HG02763 (cell line): Measurements from ENCODE around the gene RETREG1.
A peak's percentile ranks its signal among the peaks of the same experiment; 100 is the strongest.
"Not testable (repeated sequence)": the region's sequence is repeated elsewhere in the genome, so short reads cannot be mapped to it uniquely, and the experiment has no call there.

Source experiments
- ATAC-seq: cut with Tn5 transposase; IDR thresholded peaks from one replicate; pipeline ENCODE4 v1.9.1; 2021; ENCODE audit warnings: mild to moderate bottlenecking, moderate library complexity; ENCODE audit not compliant: unreplicated experiment

Gene RETREG1

GRCh38 chr5:16558984-16559629, 57.7 kb downstream of the RETREG1 start:
- ATAC-seq = no peak

GRCh38 chr5:16557477-16557876, 59.3 kb downstream of the RETREG1 start:
- ATAC-seq = no peak

- no peak for ATAC-seq
Measured at GRCh38 chr5:16554110-16554509, 62.7 kb downstream of the RETREG1 start.

GRCh38 chr5:16552666-16553343, 64.0 kb downstream of the RETREG1 start:
- peak; percentile 90 for ATAC-seq

DNA sequence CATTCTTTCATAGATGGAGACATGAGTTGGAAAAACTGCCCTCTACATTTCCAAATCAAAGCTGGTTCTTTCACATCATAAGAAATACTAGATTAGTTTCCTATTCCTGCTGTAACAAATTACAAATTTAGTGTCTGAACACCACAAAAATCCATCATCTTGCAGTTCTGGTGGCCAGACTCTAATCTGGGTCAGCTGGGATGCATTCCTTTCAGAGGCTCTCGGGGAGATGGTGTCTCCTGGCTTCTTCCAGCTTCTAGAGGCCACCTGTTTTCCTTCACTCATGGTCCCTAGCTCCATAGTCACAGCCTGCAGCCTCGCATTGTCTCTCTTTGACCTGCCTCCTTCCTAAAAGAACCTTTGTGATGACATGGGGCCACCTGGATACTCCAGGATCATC, 65.2 kb downstream of the RETREG1 start:
- ATAC-seq = no peak

DNA sequence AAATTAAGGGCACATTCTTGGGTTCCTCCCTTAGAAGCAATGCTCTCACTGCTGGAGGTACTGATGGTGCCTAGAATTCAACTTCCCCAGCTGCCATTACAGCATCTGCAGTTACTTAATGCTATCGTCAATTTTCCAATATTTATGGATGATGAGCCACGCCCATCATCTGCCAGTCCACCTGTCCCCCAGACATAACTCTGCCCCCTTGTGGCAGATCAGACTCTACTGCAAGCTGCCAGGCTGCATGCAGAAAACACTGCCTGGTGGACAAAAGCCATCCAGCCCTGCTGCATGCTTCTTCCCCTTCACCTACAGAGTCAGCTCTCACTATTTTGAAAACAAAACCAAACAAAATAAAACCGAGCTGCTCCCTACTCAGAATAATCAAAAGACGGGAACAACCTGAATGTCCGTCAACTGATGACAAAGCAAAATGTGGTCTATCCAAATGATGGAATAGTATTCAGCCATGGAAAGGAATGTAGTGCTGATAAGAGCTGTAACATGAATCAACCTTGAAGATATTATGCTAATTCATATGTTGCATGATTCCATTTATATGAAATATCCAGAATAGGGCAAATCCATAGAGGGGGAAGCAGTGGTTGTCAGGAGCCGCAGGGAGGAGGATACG, 66.4 kb downstream of the RETREG1 start:
- ATAC-seq = peak; percentile 62

- ATAC-seq = no peak
Measured at GRCh38 chr5:16549491-16550206, 67.1 kb downstream of the RETREG1 start.

GRCh38 chr5:16548812-16549211, 68.0 kb downstream of the RETREG1 start:
- no peak for ATAC-seq

- no peak for ATAC-seq
Measured at GRCh38 chr5:16548115-16548514, 68.7 kb downstream of the RETREG1 start.

DNA sequence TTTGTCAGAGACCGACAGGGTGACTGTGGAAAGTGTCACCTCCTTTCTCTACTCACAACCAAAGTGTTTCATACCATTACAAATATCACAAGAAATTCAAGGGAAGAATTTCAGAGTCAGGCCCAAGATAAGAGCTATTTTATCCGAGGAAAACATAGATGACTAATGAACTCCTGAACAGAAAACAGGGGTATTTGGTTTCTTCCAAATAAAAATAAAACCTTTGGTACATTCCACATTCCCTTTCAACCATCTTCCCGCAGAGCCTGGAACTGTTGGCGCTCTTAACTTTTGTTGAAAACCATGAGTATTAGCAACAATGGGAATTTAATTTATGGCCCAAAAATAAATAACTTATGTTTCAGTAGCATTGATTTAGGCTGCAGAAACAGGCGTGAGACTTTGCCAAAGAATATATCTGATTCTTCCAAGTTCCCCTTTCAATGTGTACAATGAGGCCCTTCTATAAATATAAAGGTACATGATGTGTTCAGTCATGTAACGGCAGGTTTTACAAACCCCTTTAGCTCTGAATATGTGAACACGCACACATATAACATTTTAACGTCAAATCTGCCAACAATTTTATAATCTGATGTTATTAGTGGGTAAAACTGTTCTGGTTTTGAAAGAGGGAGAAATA, 69.5 kb downstream of the RETREG1 start:
- no peak for ATAC-seq

DNA sequence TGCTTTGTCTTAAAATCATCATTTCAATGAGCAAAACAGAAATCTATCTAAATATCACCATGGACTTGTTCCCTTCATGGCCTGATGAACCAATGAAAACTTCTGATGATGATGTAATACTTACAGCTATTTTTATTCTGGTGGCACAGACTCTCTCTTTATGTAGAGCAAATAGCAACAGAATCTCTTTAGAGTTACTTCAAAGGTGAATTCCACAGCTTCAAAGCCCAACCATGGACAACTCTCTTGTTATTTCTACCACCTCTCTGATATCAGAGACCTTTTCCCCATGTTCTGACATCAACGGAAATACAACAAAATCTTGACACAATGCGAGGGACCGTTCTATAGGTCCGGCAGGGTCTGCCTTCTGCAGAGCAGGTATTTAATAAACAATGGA, 70.1 kb downstream of the RETREG1 start:
- ATAC-seq = no peak

GRCh38 chr5:16544607-16545374, 72.0 kb downstream of the RETREG1 start:
- no peak for ATAC-seq

DNA sequence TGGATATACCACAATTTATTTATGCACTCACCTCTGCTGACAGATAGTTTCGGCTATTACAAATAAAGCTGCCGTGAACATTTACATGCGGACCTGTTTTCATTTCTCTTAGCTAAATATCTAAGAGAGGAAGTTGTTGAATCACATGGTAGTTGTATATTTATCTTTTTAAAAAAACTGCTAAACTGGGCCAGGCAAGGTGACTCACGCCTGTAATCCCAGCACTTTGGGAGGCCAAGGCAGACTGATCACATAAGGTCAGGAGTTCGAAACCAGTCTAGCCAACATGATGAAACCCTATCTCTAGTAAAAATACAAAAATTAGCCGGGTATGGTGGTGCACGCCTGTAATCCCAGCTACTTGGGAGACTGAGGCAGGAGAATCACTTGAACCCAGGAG, 73.6 kb downstream of the RETREG1 start:
- ATAC-seq = not testable (repeated sequence)

GRCh38 chr5:16542236-16542635, 74.6 kb downstream of the RETREG1 start:
- ATAC-seq = no peak

GRCh38 chr5:16541592-16541991, 75.2 kb downstream of the RETREG1 start:
- ATAC-seq = not testable (repeated sequence)

DNA sequence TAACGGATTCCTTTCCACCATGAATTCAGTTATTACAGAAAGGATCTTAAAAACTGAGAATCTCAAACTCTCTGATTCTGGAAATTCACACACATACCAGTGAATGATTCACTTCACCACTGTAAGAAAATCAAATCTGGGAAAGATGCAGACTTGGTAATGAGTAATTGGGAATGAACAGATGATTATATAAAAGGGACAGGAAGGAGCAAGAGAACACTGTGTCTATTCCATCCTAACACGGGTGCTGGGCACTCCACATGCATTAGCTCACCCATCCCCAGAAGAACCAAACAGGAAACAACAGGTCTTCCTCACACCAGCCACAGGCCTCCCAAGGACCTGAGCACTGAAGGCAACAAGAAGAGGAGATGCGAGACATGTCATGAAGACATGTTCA, 76.4 kb downstream of the RETREG1 start:
- ATAC-seq = no peak

DNA sequence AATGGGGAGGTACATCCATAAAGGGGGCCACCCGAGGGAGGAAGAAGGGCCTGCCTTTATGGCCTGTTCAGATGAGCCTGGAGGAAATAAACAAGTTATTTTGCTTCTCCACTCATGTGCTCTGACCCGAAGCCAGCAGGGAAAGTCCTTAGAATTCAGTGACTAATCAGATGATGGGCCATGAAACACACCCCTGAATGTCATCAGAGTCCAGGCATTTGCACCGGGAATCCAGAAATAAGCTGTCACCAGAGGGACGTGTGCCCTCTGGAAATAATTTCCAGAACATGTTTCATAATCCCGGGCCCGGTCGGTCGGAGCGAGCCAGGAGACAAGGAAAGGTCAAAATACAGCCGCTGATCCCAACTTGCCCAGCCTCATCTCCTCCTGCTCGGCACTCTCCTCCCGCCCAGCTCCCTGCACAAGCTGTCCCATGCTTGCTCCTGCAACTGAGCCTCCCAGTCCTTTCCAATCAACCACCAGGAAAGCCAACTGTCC, 77.6 kb downstream of the RETREG1 start:
- no peak for ATAC-seq

- no peak for ATAC-seq
Measured at GRCh38 chr5:16538006-16538405, 78.8 kb downstream of the RETREG1 start.

DNA sequence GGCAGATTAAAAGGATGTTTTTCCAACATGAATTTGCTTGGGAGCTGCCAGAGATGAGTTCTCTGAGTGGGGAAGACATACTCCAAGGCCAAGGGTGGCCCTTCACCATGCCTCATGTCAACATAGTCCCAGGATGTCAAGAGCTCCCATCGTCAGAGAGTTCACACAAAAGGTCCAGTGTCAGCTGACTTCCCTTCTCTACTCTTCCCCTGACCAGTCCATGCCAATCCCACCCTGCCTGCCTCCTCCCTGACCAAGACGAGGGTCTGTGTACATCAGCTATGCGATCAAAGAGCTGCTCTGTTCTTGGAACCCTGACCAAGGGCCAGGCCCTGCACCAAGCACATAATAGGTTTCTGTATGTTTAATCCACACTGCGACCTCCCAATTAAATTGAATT, 80.0 kb downstream of the RETREG1 start:
- ATAC-seq = no peak

DNA sequence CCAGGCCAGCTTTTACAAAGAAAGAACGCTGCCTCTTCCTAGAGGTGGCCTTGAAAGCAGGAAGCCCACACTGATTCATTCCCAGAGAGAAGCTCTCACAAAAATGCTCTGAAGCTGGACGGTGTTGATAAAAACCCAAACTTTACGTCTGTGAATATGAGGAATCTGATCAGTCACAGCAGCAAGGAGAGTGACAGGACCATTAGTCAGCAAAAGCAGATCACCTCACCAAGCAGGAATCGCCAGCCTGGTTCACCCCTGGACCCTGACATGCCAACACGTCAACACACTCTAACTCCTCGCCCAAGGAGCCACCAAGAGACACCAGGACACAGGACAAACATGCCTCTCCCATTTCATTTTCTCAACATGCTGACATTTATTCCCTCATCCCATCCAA, 80.6 kb downstream of the RETREG1 start:
- ATAC-seq = no peak
